Keratinocyte (primary cell): ENCODE results near the gene MIS12. TPM values are rescaled to one million over a fixed set of nuclear protein-coding genes. Genes with fewer than 3 reads are reported as not detected.

Experiments used
- DNase-seq: peaks from one replicate; pipeline ENCODE4 v3.0.0-alpha.2; 2011; ENCODE audit warnings: low read depth, missing footprints, low spot score
- FAIRE-seq: peaks from 2 replicates; lab custom pipeline; 2011; peaks lifted over from hg19 to GRCh38; lab: Jason Lieb, UNC
- H2AFZ ChIP-seq: 2 replicates; pipeline ENCODE4 v1.6.0; 2012; ENCODE audit warnings: low read length, control low read depth, inconsistent platforms; ENCODE audit not compliant: control insufficient read depth
- H3K27ac ChIP-seq: 2 replicates; pipeline ENCODE4 v1.5.1; 2011; ENCODE audit warnings: low read length; ENCODE audit not compliant: control insufficient read depth, insufficient read depth
- H3K27me3 ChIP-seq: 3 replicates; pipeline ENCODE4 v1.6.0; 2011; ENCODE audit warnings: low read length; ENCODE audit not compliant: control insufficient read depth, insufficient read depth; ENCODE audit errors: extremely low read depth
- H3K36me3 ChIP-seq, 2 experiments: 2 replicates in 1 of 2; 3 replicates in 1 of 2; pipeline ENCODE4 v1.5.1; 2011; ENCODE audit warnings: low read length in 2 of 2, mild to moderate bottlenecking in 1 of 2; ENCODE audit not compliant: control insufficient read depth in 2 of 2, insufficient read depth in 2 of 2; ENCODE audit errors: extremely low read depth in 1 of 2
- H3K4me1 ChIP-seq: 3 replicates; pipeline ENCODE4 v1.5.1; 2011; ENCODE audit warnings: low read length; ENCODE audit not compliant: control insufficient read depth, insufficient read depth; ENCODE audit errors: extremely low read depth
- H3K4me2 ChIP-seq: 3 replicates; pipeline ENCODE4 v1.6.0; 2011; ENCODE audit warnings: low read depth, low read length; ENCODE audit not compliant: control insufficient read depth, insufficient read depth; ENCODE audit errors: extremely low read depth
- H3K4me3 ChIP-seq, 3 experiments: fragments of 200-600 bp in 1 of 3; sonication (generic) in 1 of 3; 2 replicates in 2 of 3; 3 replicates in 1 of 3; pipeline ENCODE4 v1.5.1; 2011 to 2016; ENCODE audit warnings: low read length in 3 of 3, mild to moderate bottlenecking in 3 of 3, control low read depth in 2 of 3, inconsistent platforms in 1 of 3, low read depth in 1 of 3, mixed read lengths in 1 of 3, mixed run types in 1 of 3, moderate library complexity in 1 of 3; ENCODE audit not compliant: control insufficient read depth in 2 of 3, insufficient read depth in 2 of 3; ENCODE audit errors: extremely low read depth in 1 of 3
- H3K79me2 ChIP-seq: 2 replicates; pipeline ENCODE4 v1.6.0; 2012; ENCODE audit warnings: low read length; ENCODE audit not compliant: control insufficient read depth, insufficient read depth
- H3K9ac ChIP-seq: 3 replicates; pipeline ENCODE4 v1.6.0; 2011; ENCODE audit warnings: low read length; ENCODE audit not compliant: control insufficient read depth, insufficient read depth; ENCODE audit errors: extremely low read depth
- H3K9me1 ChIP-seq: 3 replicates; pipeline ENCODE4 v1.6.0; 2011; ENCODE audit warnings: low read length; ENCODE audit not compliant: control insufficient read depth, insufficient read depth; ENCODE audit errors: extremely low read depth
- H3K9me3 ChIP-seq: 2 replicates; pipeline ENCODE4 v1.5.1; 2012; ENCODE audit warnings: low read depth, low read length; ENCODE audit not compliant: control insufficient read depth
- H4K20me1 ChIP-seq: 3 replicates; pipeline ENCODE4 v1.6.0; 2011; ENCODE audit warnings: low read length; ENCODE audit not compliant: control insufficient read depth, insufficient read depth; ENCODE audit errors: extremely low read depth
- CTCF ChIP-seq, 3 experiments: IDR thresholded peaks in 1 of 3; conservative IDR thresholded peaks in 1 of 3; optimal IDR thresholded peaks in 1 of 3; 2 replicates in 2 of 3; 3 replicates in 1 of 3; pipeline versions ENCODE3 to v1.5.1; 2011; ENCODE audit warnings: low read length in 3 of 3, mild to moderate bottlenecking in 3 of 3, moderate library complexity in 2 of 3, control low read depth in 1 of 3, inconsistent platforms in 1 of 3; ENCODE audit not compliant: insufficient read depth in 2 of 3; ENCODE audit errors: extremely low read depth in 1 of 3
- EZH2 ChIP-seq: IDR thresholded peaks from one replicate; pipeline ENCODE4 v1.6.1; 2012; ENCODE audit warnings: inconsistent platforms, mild to moderate bottlenecking, low read length, moderate library complexity
- dilution Hi-C: fragments of 300-500 bp; cut with MboI; formaldehyde crosslinking; loops from one replicate; pipeline ENCODE4 v1.7.0; 2020; ENCODE audit warnings: low sequenced_read_pairs; ENCODE audit not compliant: extremely low pct_ligation_motif_present
- polyA plus RNA-seq, 5 experiments: library from polyadenylated mRNA; depleted of rRNA in 3 of 5; stranded (reverse) in 3 of 5; stranded (forward) in 1 of 5; unstranded in 1 of 5; fragments of >200 nt; gene quantifications; 1 replicate in 1 of 5; 2 replicates in 3 of 5; 3 replicates in 1 of 5; pipeline versions ENCODE4 v1.2.1 to v1.2.3, GENCODE V29; 2011 to 2012; ENCODE audit warnings: missing spikeins in 2 of 5, low read depth in 1 of 5, low replicate concordance in 1 of 5

MIS12 gene
- polyA plus RNA-seq, 1 donor (not counting 4 experiments of a cell fraction or from before 2014, with no cell fraction given): 20.6 TPM

DNA sequence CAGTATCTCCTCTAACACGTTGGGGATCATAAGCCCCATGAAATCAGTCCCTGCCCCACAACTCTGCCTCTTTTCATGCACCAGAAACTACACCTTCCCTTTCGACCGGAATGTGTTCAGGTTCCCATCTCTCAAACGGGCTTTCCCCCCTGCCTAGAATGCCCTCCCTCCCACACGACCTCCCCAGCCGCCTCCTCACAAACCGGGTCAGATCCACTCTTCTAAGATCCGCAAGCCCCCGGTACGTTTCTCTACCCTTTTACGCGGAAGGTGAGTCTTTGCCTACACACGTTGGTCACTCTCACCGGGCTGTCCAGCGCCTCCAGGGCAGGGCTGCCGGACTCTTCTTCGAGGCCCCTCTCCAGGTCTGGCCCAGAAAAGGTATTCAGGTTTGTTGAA lies 18.3 kb upstream of the MIS12 start:
- dilution Hi-C loops: no loop called here
- Histone ChIP-seq H3K27me3 (no peaks in the 10 kb centered on the region), H3K27ac (peak overlapping the region; percentile 65), H3K4me2 (peak overlapping the region; percentile 63), H3K4me1 (peaks cover 8% of the 10 kb centered on the region), H2AFZ (peak overlapping the region; percentile 88), H3K9ac (peak overlapping the region; percentile 82), H3K4me3 (peak overlapping the region; percentile 78 to 88 (median 86)), H3K36me3 (peaks cover 0 to 8% of the 10 kb centered on the region in 2 experiments), H3K9me1 (peaks cover 2% of the 10 kb centered on the region), H4K20me1 (no peaks in the 10 kb centered on the region), H3K9me3 (no peaks in the 10 kb centered on the region), H3K79me2 (peaks cover 57% of the 10 kb centered on the region)
- TF ChIP-seq EZH2 (no peak), CTCF (optimal IDR thresholded peaks at IDR 0.05 in 1 of 3, IDR thresholded peaks at IDR 0.05 in 1 of 3, conservative IDR thresholded peaks at IDR 0.05 in 1 of 3; ENCODE audit: extremely low read depth in 1 of 3, insufficient read depth in 2 of 3, low read length in 3 of 3) (no peak)
- DNase-seq (no peak), FAIRE-seq (peak; percentile 29)

DNA sequence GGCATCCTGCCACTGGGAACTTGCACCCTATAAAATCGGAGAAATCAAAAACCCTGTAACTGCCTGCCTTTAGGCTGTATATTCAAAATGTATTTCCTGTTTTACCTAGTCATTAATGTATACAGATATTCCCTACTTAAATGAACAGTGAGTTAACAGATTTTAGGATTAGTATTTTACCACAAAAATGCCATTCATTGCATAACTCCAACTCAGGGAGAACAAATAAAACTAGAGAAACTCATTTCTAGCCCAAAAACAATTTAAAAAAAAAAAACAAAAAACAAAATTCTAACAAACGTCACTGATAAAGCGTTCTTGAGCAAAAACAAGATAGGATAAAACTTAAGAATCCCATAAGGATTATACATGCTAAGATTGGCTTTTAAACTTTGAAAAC lies 13.9 kb upstream of the MIS12 start:
- Histone ChIP-seq H3K36me3 (peaks cover 10 to 16% of the 10 kb centered on the region in 2 experiments), H3K9ac (no peak overlapping the region), H3K4me2 (no peak overlapping the region), H2AFZ (no peak overlapping the region), H3K4me3 (no peak overlapping the region), H4K20me1 (no peaks in the 10 kb centered on the region), H3K4me1 (no peaks in the 10 kb centered on the region), H3K9me1 (no peaks in the 10 kb centered on the region), H3K79me2 (peaks cover 17% of the 10 kb centered on the region), H3K9me3 (no peaks in the 10 kb centered on the region), H3K27ac (no peak overlapping the region), H3K27me3 (no peaks in the 10 kb centered on the region)
- FAIRE-seq (no peak), DNase-seq (no peak)
- no peak for TF ChIP-seq CTCF (optimal IDR thresholded peaks at IDR 0.05 in 1 of 3, IDR thresholded peaks at IDR 0.05 in 1 of 3, conservative IDR thresholded peaks at IDR 0.05 in 1 of 3; ENCODE audit: extremely low read depth in 1 of 3, insufficient read depth in 2 of 3, low read length in 3 of 3)
- dilution Hi-C loops: no loop called here
